ENCODE measurements around the gene NONO.
A peak's percentile ranks its signal among the peaks of the same experiment; 100 is the strongest.
"Not testable (repeated sequence)": the region's sequence is repeated elsewhere in the genome, so short reads cannot be mapped to it uniquely, and the experiment has no call there.

The NONO gene, protein sequence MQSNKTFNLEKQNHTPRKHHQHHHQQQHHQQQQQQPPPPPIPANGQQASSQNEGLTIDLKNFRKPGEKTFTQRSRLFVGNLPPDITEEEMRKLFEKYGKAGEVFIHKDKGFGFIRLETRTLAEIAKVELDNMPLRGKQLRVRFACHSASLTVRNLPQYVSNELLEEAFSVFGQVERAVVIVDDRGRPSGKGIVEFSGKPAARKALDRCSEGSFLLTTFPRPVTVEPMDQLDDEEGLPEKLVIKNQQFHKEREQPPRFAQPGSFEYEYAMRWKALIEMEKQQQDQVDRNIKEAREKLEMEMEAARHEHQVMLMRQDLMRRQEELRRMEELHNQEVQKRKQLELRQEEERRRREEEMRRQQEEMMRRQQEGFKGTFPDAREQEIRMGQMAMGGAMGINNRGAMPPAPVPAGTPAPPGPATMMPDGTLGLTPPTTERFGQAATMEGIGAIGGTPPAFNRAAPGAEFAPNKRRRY

DNA sequence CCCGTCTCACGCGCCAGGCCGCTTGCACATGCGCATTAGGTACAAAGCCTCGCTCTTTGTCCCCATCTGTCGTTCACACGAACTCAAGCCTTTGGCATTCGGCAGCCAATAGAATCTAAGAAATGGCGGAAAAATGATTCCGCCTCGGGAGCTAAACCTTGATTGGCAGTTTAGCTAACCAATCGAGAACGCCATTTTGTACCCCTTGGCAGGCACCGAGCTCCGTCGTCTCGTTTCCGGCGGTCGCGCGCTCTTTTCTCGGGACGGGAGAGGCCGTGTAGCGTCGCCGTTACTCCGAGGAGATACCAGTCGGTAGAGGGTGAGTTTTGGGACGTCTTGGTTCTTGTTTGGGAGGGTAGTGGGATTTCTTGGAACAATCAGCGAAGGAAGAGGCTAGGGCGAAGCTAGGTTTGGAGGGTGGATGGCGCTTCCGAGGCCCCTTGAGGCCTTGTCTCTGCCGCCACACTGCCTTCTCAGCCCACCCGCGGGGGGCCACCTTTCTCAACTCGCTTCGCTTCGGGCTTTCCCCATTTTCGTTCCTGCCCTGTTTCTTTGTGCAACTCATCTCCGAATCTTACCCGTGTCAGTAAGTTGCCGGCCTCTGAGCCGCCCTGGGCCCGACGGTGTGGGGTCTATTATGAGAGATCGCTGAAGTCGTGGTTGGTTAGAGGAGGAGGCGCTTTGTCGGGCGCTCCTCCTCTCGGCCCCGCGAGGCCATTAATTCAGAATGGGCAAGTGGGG, at the start of gene NONO:
NONO (plus strand) TSS at position 233 of the 741 bp plus-strand sequence. CDS start 7,003 bp downstream, outside the sequence.
- peak; percentile 73 for DNase-seq (ENCODE audit: low read depth, low spot score)

DNA sequence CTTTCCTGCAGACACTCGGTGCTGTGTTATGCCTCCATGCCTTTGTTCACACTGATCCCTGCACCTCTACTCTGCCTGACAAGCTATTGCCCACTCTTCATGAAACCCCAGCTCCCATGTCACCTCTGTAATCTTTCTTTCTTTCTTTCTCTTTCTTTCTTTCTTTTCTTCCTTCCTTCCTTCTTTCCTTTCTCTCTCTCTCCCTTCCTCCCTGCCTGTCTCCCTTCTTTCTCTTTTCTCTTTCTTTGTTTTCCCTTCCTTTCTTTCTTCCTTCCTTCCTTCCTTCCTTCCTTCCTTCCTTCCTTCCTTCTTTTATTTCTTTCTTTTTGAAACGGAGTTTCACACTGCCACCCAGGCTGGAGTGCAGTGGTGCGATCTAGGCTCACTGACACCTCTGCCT, 48.0 kb upstream of the NONO start:
- no peak for DNase-seq (ENCODE audit: low read depth, low spot score)

DNA sequence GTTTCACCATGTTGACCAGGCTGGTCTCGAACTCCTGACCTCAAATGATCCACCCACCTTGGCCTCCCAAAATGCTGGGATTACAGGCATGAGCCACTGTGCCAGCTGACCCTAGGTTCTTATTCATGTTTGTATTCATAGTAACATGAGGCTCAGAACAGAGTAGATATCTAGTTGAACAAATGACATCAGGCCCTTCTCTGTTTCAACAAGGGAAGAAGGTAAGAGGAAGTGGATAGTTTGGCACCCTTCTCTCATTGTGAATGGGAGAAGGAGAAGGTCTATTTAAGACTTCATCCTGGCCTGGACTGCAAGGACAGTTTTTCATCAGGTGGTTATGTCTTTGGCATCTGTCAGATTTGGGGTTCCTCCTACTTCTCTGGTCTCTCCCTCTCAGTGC, 46.6 kb upstream of the NONO start:
- no peak for DNase-seq (ENCODE audit: low read depth, low spot score)

DNA sequence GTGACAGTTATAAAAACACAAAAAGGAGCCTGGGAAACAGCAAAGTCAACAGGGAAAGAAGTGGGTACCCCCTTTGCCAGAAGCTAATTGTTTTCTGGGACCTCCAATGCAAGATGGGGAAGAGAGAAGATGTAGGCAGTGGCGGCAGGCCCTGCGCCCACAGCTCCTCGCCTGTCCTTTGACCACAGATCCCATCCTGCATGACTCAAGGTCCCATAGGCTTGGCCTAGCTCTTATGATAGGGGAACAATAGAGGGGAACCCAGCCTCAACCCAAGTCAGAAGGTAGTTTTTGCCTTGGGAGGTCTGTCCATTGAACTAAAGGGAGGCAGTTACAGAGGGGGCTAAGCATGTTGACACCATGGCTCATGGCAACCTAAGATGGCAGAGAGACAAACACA, 43.7 kb upstream of the NONO start:
- DNase-seq (ENCODE audit: low read depth, low spot score): no peak

DNA sequence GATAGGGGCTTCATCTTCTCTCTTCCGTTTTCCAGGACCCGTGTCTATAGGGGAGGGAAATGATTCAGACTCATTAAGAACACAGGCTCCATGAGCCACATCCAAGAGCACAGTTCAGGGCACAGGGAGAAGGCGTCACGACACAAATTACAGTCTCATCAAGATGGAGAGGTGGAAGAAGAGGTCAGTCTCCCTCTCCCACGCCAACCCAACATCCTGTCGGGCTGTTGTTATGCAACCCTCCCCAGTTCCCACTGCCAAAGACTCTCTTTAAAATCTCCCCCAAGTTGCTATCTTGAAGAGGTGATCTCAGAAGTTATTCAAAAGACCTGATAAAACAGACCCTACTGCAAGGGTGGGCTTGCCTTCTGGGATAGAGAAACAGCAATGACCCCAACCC, 42.1 kb upstream of the NONO start:
- no peak for DNase-seq (ENCODE audit: low read depth, low spot score)

DNA sequence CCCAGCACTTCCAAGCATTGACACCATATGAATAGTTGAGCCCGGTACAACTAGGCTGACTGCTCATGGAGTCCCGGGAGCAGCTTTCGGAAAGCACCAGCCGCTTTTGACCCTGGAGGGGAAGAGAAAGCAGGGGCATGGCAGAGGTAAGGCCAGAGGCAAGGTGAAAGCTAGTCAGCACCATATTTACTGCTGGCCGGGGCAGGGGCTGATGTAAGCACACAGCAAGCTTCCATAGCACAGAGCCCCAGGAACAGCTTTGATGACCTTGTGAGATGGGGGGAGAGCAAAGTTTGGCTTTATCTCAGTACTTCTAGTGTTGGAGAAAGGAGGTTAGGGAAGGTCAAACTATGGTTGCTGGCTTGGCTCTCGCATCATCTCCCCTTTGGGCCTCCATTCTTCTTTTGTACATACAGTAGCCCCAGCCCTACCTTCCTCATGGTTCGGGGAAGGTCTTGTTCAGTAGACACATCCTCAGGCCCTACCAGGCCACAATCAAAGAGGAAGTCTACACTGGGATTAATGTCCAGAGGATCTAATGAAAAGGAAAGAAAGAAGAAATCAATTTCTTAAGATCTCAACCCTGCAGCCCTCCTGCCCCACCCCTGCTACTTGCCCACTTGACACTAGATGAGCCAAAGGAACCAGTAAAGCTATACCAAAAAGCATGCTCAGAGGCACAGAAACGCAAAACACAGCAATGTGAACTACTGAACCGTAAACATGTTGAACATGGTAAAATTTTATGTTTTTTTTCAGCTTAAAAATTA, 38.9 kb upstream of the NONO start:
- DNase-seq (ENCODE audit: low read depth, low spot score): no peak

DNA sequence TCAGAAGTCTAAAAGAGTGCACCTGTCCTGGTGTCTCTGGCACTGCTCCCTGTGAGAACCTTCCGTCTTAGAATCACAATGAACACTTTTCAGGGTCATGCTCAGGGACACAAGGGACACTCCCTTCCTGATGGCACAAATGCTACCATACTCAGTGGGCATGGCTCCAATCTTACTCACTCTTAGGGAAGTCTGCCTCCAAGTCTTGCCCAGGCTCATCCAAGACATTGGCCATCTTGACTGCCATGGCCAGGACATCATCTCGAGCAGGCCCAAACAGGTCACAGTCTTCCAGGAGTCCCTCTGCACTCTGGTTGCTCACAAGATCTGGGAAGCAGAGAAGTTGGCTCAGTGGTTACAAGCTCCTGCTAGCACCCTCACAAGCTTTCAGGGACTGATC, 38.3 kb upstream of the NONO start:
- DNase-seq (ENCODE audit: low read depth, low spot score): no peak

DNA sequence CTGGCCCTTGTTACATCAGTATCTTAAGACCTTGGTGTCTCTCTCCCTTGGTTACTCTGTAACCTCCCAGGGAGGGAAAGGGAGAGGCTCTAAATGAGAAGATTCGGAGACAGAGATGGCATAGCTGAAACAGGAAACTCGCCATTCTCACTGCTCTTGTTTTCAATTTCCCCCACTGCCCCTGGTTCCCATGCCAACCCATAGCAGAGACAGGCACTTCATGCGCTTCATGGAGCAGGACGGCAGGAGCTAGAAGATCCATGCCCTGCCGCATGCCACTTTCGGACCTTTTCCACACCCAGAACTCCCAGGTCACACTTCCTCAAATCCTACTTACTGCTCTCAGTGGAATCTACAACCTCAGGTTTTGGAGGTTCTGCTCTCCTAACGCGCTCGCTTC, 32.6 kb upstream of the NONO start:
- no peak for DNase-seq (ENCODE audit: low read depth, low spot score)

DNA sequence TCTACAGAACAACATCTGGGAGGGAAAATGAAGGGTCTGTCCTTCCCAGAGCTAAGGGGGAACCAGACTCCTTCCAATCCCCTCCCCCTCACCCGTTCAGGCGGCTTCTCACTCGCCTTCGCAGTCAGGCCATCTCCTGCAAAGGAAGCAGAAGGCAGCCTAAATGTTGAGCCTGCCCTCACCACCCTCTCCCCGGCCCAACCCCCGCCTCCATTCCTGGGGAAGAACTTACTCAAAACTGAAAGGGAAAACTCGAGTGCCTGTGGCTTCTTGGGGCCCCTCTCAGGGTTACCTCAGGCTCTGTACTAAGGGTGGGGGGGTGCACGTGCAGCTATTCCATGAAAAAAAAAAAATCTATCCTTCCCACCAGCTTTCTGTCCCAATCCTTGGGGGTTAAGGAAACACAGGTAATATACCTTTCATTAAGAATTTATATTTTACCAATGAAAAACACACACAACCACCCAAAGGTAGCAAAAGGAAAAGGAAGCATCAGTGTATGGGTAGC, 31.9 kb upstream of the NONO start:
- no peak for DNase-seq (ENCODE audit: low read depth, low spot score)

DNA sequence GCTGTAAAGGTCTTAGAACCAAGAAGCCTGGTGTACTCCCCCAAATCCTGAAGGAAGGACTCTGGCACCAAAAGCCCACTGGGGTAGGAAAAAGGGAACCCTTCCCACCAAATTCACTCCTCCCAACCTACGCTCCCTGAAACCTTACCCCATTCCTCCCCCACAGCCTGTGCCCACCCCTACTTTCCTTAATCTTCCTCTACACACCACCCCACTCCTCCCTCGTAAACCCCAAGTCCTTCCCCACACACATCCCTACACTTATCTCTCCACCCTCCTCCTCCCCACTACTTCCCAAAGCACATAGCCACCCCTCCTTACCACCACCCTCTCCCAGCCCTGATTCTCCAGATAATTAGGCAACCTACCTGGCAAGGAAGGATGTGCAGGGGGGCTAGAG, 31.2 kb upstream of the NONO start:
- no peak for DNase-seq (ENCODE audit: low read depth, low spot score)

DNA sequence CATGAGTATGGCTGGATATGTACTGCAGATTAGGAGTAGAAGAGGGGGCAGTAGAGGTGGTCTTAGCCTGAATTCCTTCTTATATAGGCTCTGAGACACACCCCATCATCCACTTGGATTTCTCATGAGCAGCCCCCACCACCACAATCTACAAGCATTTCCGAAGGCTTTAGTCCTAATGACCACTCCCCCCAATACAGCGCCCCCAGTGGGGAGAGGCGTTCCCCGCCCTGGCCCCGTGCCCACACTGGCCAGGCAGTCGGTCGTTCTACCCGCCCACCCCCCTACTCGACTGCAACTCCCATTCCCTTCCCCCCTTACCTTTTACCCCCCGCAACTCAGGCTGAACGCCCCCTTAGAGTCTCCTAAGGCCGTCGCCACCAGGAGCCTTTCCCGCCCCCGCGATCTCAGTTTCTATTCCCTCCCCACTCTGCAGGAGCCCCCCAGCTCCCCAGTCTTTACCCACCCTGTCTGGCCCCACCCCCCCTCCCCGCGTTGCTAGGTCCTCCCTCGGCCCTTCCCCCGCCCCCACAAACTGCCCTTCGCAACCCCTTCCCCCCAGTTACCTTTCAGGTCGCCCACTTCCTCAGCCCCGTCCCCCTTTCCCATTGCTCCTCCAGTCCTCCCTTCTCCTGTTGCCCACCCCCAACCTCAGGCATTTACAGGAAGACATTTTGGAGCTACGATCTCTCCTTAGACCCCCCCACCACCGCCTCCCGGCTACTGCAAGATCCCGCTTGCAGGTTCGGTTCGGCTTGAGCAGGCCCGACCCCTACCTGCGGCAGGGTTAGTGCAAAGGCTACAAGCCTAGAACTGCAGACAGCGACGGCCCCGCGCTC, 30.0 kb upstream of the NONO start:
- DNase-seq (ENCODE audit: low read depth, low spot score): no peak

DNA sequence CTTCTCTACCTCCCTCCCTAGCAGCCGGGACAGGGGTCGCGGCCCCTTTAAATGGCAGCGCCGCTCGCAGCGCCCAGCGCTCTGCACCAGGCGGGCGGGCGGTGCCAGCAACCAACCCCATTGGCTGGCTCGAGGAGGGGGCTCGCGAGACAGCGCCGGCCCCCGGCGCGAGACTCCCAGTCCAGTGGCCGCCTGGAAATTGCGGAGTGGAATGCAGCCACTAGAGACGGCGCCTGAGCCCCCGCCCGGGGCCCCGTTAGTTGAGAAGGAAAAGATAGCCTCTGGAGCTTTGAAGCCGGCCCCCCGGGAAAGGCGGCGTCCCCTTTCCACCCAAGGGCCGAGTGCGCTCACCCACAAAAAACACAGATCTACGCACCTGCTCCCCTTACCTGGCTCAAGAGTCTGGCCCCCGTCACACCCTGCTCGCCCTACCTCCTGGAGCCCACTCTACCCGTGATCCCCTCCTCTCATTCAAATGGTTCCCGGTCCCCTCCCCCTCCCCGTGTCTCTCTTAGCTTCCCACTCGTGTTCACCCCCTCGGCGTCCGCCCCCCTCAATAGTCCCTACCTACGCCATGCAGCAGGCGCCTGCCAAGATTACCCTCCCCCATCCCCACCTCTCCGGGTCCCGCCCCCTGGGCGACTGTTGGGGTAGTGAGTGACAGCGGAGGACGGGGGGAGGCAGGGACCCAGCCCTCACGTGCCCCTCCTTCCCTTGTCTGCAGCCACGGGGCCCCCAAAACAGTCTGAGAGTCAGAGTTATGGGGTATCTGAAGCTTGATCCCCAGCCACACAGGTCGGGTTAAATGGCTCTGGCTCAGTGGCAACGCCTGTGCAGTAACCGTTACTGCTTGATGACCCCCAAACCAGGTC, 29.1 kb upstream of the NONO start, which contains the start of gene ZMYM3:
ZMYM3 (minus strand) TSS at position 49 of the 872 bp plus-strand sequence. CDS start 885 bp downstream, outside the sequence.
- DNase-seq (ENCODE audit: low read depth, low spot score): peak; percentile 52

DNA sequence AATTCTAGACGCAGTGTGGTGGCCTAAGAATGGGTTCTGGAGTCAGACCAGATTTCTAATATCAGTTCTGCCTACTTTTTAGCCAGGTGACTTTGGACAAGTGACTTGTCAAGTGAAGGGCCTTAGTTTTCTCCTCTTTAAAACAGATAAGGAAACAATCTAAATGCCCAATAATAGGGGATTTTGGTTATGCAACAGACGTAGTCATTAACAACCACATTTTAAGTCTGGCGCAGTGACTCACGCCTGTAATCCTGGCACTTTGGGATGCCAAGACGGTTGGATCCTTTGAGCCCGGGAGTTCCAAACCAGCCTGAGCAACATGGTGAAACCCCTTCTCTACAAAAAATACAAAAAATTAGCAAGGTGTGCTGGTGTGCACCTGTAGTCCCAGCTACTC, 27.4 kb upstream of the NONO start:
- DNase-seq (ENCODE audit: low read depth, low spot score): no peak

DNA sequence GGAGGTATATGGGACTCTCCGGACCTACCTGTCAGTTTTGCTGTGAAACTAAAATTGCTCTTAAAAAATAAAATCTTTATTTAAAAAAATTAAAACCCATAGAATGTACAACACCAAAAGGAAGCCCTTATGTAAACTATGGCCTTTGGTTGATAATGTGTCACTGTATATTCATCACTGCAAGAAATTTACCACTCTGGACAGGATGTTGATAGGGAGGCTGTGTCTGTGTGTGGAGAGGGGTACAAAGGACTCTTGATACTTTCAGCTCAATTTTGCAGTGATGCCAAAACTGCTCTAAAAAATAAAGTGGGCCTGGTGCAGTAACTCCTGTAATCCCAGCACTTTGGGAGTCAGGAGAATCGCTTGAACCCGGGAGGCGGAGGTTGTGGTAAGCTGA, 26.6 kb upstream of the NONO start:
- no peak for DNase-seq (ENCODE audit: low read depth, low spot score)

DNA sequence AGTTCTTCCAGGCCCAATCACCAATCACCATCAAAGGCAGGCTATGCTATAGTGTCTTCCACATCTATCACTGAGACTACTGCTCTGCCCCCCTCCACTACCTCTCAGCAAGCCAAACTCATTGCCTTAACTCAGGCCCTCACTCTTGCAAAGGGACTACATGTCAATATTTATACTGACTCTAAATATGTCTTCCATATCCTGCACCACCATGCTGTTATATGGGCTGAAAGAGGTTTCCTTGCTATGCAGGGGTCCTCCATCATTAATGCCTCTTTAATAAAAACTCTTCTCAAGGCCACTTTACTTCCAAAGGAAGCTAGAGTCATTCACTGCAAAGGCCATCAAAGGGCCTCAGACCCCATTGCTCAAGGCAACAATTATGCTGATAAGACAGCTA, 14.8 kb upstream of the NONO start:
- DNase-seq (ENCODE audit: low read depth, low spot score): not testable (repeated sequence)

DNA sequence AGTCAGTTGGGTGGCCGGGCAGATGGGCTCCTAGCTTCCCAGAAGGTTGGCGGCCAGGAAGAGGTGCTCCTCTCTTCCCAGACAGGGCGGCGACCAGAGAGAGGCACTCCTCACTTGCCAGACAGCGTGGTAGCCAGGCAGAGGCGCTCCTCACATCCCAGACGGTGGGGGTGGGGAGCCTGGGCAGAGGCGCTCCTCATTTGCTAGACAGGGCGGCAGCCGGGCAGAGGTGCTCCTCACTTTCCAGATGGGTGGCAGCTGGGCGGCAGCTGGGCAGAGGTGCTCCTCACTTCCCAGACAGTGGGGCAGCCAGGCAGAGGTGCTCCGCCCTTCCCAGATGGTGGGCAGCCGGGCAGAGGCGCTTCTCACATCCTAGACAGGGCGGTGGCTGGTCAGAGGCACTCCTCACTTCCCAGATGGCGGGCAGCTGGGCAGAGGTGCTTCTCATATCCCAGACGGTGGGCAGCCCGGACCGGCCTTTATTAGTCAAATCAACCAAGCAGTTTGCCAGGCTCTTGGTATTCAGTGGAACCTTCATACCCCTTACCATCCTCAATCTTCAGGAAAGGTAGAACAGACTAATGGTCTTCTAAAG, 13.5 kb upstream of the NONO start:
- DNase-seq (ENCODE audit: low read depth, low spot score): no peak

DNA sequence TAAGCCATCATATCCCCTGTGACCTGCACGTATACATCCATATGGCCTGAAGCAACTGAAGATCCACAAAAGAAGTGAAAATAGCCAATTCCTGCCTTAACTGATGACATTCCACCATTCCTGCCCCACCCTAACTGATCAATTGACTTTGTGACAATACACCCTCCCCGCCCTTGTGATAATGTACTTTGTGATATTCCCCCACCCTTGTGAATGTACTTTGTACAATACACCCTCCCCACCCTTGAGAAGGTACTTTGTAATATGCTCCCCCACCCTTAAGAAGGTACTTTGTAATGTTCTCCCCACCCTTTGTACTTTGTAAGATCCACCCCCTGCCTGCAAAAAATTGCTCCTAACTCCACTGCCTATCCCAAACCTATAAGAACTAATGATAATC, 11.1 kb upstream of the NONO start:
- DNase-seq (ENCODE audit: low read depth, low spot score): not testable (repeated sequence)

DNA sequence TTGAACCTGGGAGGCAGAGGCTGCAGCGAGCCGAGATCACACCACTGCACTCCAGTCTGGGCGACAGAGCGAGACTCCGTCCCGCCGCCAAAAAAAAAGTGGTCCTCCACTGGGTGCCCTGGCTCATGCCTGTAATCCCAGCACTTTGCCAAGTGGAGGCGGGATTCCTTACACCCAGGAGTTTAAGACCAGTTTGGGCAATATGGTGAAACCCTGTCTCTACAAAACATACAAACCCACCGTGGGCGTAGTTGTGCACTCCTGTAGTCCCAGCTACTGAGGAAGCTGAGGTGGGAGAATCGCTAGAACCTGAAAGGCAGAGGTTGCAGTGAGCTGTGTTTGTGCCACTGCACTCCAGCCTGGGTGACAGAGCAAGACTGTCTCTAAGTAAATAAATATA, 2.1 kb upstream of the NONO start:
- not testable (repeated sequence) for DNase-seq (ENCODE audit: low read depth, low spot score)

All from activated CD4-positive, CD25-positive, alpha-beta regulatory T cell treated with anti-CD3 and anti-CD28 coated beads, Interleukin-2, amount 50 U/mL, for 16 hours (primary cell).